Measurements from ENCODE around the gene FSTL5.

Gene FSTL5

GRCh38 chr4:161444626-161445025 lies 719.2 kb downstream of the FSTL5 start:
- DNase-seq (ENCODE audit: low spot score) = no peak

- DNase-seq (ENCODE audit: low spot score) = peak; percentile 1
Measured at GRCh38 chr4:161442921-161443320, 720.9 kb downstream of the FSTL5 start.

- DNase-seq (ENCODE audit: low spot score) = no peak
Measured at GRCh38 chr4:161438096-161438495, 725.7 kb downstream of the FSTL5 start.

GRCh38 chr4:161428180-161428965 lies 735.4 kb downstream of the FSTL5 start:
- no peak for DNase-seq (ENCODE audit: low spot score)

GRCh38 chr4:161419822-161420221 lies 744.0 kb downstream of the FSTL5 start:
- DNase-seq (ENCODE audit: low spot score) = no peak

- DNase-seq (ENCODE audit: low spot score) = no peak
Measured at GRCh38 chr4:161411901-161412300, 751.9 kb downstream of the FSTL5 start.

GRCh38 chr4:161404346-161405110 lies 759.3 kb downstream of the FSTL5 start:
- DNase-seq (ENCODE audit: low spot score) = no peak

GRCh38 chr4:161403781-161404180 lies 760.0 kb downstream of the FSTL5 start:
- no peak for DNase-seq (ENCODE audit: low spot score)

- no peak for DNase-seq (ENCODE audit: low spot score)
Measured at GRCh38 chr4:161393602-161394001, 770.2 kb downstream of the FSTL5 start.

GRCh38 chr4:161382655-161383054 lies 781.1 kb downstream of the FSTL5 start:
- no peak for DNase-seq (ENCODE audit: low spot score)

GRCh38 chr4:161376275-161376674 lies 787.5 kb downstream of the FSTL5 start:
- no peak for DNase-seq (ENCODE audit: low spot score)

GRCh38 chr4:161364681-161365080 lies 799.1 kb downstream of the FSTL5 start:
- DNase-seq (ENCODE audit: low spot score) = peak; percentile 70

GRCh38 chr4:161360982-161361381 lies 802.8 kb downstream of the FSTL5 start:
- DNase-seq (ENCODE audit: low spot score) = no peak

GRCh38 chr4:161359491-161359890 lies 804.3 kb downstream of the FSTL5 start:
- no peak for DNase-seq (ENCODE audit: low spot score)

GRCh38 chr4:161356351-161356750 lies 807.4 kb downstream of the FSTL5 start:
- no peak for DNase-seq (ENCODE audit: low spot score)

- DNase-seq (ENCODE audit: low spot score) = peak; percentile 39
Measured at GRCh38 chr4:161350946-161351345, 812.9 kb downstream of the FSTL5 start.

- no peak for DNase-seq (ENCODE audit: low spot score)
Measured at GRCh38 chr4:161345741-161346140, 818.1 kb downstream of the FSTL5 start.

- no peak for DNase-seq (ENCODE audit: low spot score)
Measured at GRCh38 chr4:161343569-161343950, 820.2 kb downstream of the FSTL5 start.

GRCh38 chr4:161342881-161343568 lies 820.8 kb downstream of the FSTL5 start:
- no peak for DNase-seq (ENCODE audit: low spot score)

- DNase-seq (ENCODE audit: low spot score) = no peak
Measured at GRCh38 chr4:161336621-161337020, 827.2 kb downstream of the FSTL5 start.

- no peak for DNase-seq (ENCODE audit: low spot score)
Measured at GRCh38 chr4:161336016-161336530, 827.7 kb downstream of the FSTL5 start.
